SJCRH30 (cell line): ENCODE measurements around the gene NAV2. TPM values are rescaled to one million over a fixed set of nuclear protein-coding genes. Genes with fewer than 3 reads are reported as not detected.

Source experiments
- DNase-seq, 2 experiments: peaks; one replicate each; pipeline ENCODE4 v3.0.0-alpha.2; 2015 to 2020
- H3K27ac ChIP-seq: fragments of 250-450 bp; sonication (Bioruptor Pico); 2 replicates; pipeline ENCODE4 v1.5.1; 2020; ENCODE audit warnings: mild to moderate bottlenecking, moderate library complexity
- H3K27me3 ChIP-seq: fragments of 250-450 bp; sonication (Bioruptor Pico); 2 replicates; pipeline ENCODE4 v1.5.1; 2020; ENCODE audit warnings: mild to moderate bottlenecking, moderate library complexity
- H3K36me3 ChIP-seq: fragments of 250-450 bp; sonication (Bioruptor Pico); 2 replicates; pipeline ENCODE4 v1.5.1; 2020; ENCODE audit warnings: mild to moderate bottlenecking, moderate library complexity
- H3K4me1 ChIP-seq: fragments of 250-450 bp; sonication (Bioruptor Pico); 2 replicates; pipeline ENCODE4 v1.5.1; 2020; ENCODE audit warnings: mild to moderate bottlenecking, moderate library complexity
- H3K4me3 ChIP-seq: fragments of 250-450 bp; sonication (Bioruptor Pico); 2 replicates; pipeline ENCODE4 v1.5.1; 2020; ENCODE audit warnings: mild to moderate bottlenecking, moderate library complexity
- H3K9me3 ChIP-seq: fragments of 250-450 bp; sonication (Bioruptor Pico); replicated peaks from 2 replicates; pipeline ENCODE4 v1.5.1; 2020; ENCODE audit warnings: mild to moderate bottlenecking, moderate library complexity
- total RNA-seq: library from RNA; depleted of rRNA; stranded (reverse); fragments of >200 nt; shearing (Covaris generic); gene quantifications from 2 replicates; pipeline ENCODE4 v1.2.3, GENCODE V29; 2014

Gene NAV2
- total RNA-seq, 1 experiment from 2014 or later, result 73.1 TPM

- H3K4me3 ChIP-seq, result no peak overlapping the region
- H3K4me1 ChIP-seq, result peaks cover 3% of the 10 kb centered on the region
- H3K9me3 ChIP-seq, result no peaks in the 10 kb centered on the region
- no peaks in the 10 kb centered on the region for H3K27me3 ChIP-seq
- no peak for DNase-seq
- no peak overlapping the region for H3K27ac ChIP-seq
- H3K36me3 ChIP-seq, result peaks cover 2% of the 10 kb centered on the region; the same call in 1 of the 2 replicates
Observed at GRCh38 chr11:19818619-19819018, 106.0 kb downstream of the NAV2 start.

GRCh38 chr11:19819148-19819547 lies 106.5 kb downstream of the NAV2 start:
- H3K4me3 ChIP-seq, result no peak overlapping the region
- DNase-seq, result no peak
- H3K4me1 ChIP-seq, result no peaks in the 10 kb centered on the region; the same call in 1 of the 2 replicates
- H3K36me3 ChIP-seq, result peaks cover 2% of the 10 kb centered on the region; the same call in 1 of the 2 replicates
- no peaks in the 10 kb centered on the region for H3K9me3 ChIP-seq
- no peaks in the 10 kb centered on the region for H3K27me3 ChIP-seq
- no peak overlapping the region for H3K27ac ChIP-seq

- no peak for DNase-seq
- Histone ChIP-seq H3K27me3 (no peaks in the 10 kb centered on the region), H3K27ac (no peak overlapping the region), H3K9me3 (no peaks in the 10 kb centered on the region), H3K4me3 (no peak overlapping the region), H3K4me1 (no peaks in the 10 kb centered on the region; the same call in 1 of the 2 replicates), H3K36me3 (peaks cover 2% of the 10 kb centered on the region; the same call in 1 of the 2 replicates)
Observed at GRCh38 chr11:19820100-19820499, 107.5 kb downstream of the NAV2 start.

GRCh38 chr11:19821412-19821875 lies 108.8 kb downstream of the NAV2 start:
- H3K4me1 ChIP-seq, result no peaks in the 10 kb centered on the region; the same call in 1 of the 2 replicates
- no peak overlapping the region for H3K4me3 ChIP-seq
- no peak overlapping the region for H3K27ac ChIP-seq
- H3K36me3 ChIP-seq, result peaks cover 2% of the 10 kb centered on the region; the same call in 1 of the 2 replicates
- H3K27me3 ChIP-seq, result no peaks in the 10 kb centered on the region
- H3K9me3 ChIP-seq, result no peaks in the 10 kb centered on the region
- DNase-seq, result no peak

- no peaks in the 10 kb centered on the region for H3K27me3 ChIP-seq
- no peak overlapping the region for H3K4me3 ChIP-seq
- H3K36me3 ChIP-seq, result peaks cover 2% of the 10 kb centered on the region; the same call in 1 of the 2 replicates
- no peak overlapping the region for H3K27ac ChIP-seq
- no peak for DNase-seq
- no peaks in the 10 kb centered on the region for H3K9me3 ChIP-seq
- no peaks in the 10 kb centered on the region; the same call in 1 of the 2 replicates for H3K4me1 ChIP-seq
Observed at GRCh38 chr11:19821993-19822392, 109.4 kb downstream of the NAV2 start.

- no peak for DNase-seq
- peaks cover 2% of the 10 kb centered on the region; the same call in 1 of the 2 replicates for H3K36me3 ChIP-seq
- H3K4me3 ChIP-seq, result no peak overlapping the region
- no peaks in the 10 kb centered on the region for H3K27me3 ChIP-seq
- H3K9me3 ChIP-seq, result no peaks in the 10 kb centered on the region
- H3K4me1 ChIP-seq, result no peaks in the 10 kb centered on the region
- H3K27ac ChIP-seq, result no peak overlapping the region
Observed at GRCh38 chr11:19822531-19822930, 109.9 kb downstream of the NAV2 start.

- Histone ChIP-seq H3K4me3 (no peak overlapping the region), H3K4me1 (no peaks in the 10 kb centered on the region), H3K9me3 (no peaks in the 10 kb centered on the region), H3K27ac (no peak overlapping the region), H3K36me3 (0 out of 2 replicates have a peak, but pooled peaks cover 7% of the 10 kb centered on the region), H3K27me3 (no peaks in the 10 kb centered on the region)
- DNase-seq, result no peak
Observed at GRCh38 chr11:19826606-19827005, 114.0 kb downstream of the NAV2 start.

- H3K4me1 ChIP-seq, result no peaks in the 10 kb centered on the region
- no peaks in the 10 kb centered on the region for H3K9me3 ChIP-seq
- no peaks in the 10 kb centered on the region for H3K27me3 ChIP-seq
- no peak for DNase-seq
- no peak overlapping the region for H3K4me3 ChIP-seq
- 0 out of 2 replicates have a peak, but pooled peaks cover 10% of the 10 kb centered on the region for H3K36me3 ChIP-seq
- no peak overlapping the region for H3K27ac ChIP-seq
Observed at GRCh38 chr11:19827399-19828135, 114.9 kb downstream of the NAV2 start.

GRCh38 chr11:19828382-19829108 lies 115.9 kb downstream of the NAV2 start:
- H3K4me3 ChIP-seq, result no peak overlapping the region
- H3K9me3 ChIP-seq, result no peaks in the 10 kb centered on the region
- H3K4me1 ChIP-seq, result no peaks in the 10 kb centered on the region
- no peaks in the 10 kb centered on the region for H3K27me3 ChIP-seq
- no peak overlapping the region for H3K27ac ChIP-seq
- DNase-seq, result no peak
- H3K36me3 ChIP-seq, result peaks cover 20% of the 10 kb centered on the region

GRCh38 chr11:19829109-19829837 lies 116.6 kb downstream of the NAV2 start:
- H3K27ac ChIP-seq, result no peak overlapping the region
- H3K27me3 ChIP-seq, result no peaks in the 10 kb centered on the region
- H3K4me3 ChIP-seq, result no peak overlapping the region
- DNase-seq, result no peak
- H3K9me3 ChIP-seq, result no peaks in the 10 kb centered on the region
- peaks cover 26% of the 10 kb centered on the region for H3K36me3 ChIP-seq
- H3K4me1 ChIP-seq, result no peaks in the 10 kb centered on the region

- no peak for DNase-seq
- H3K4me3 ChIP-seq, result no peak overlapping the region
- H3K27me3 ChIP-seq, result no peaks in the 10 kb centered on the region
- H3K36me3 ChIP-seq, result peaks cover 34% of the 10 kb centered on the region
- no peak overlapping the region for H3K27ac ChIP-seq
- H3K9me3 ChIP-seq, result no peaks in the 10 kb centered on the region
- H3K4me1 ChIP-seq, result no peaks in the 10 kb centered on the region
Observed at GRCh38 chr11:19832086-19832750, 119.6 kb downstream of the NAV2 start.

- DNase-seq, result no peak
- no peak overlapping the region for H3K4me3 ChIP-seq
- H3K36me3 ChIP-seq, result peaks cover 34% of the 10 kb centered on the region
- H3K27me3 ChIP-seq, result no peaks in the 10 kb centered on the region
- H3K4me1 ChIP-seq, result no peaks in the 10 kb centered on the region
- H3K27ac ChIP-seq, result no peak overlapping the region
- no peaks in the 10 kb centered on the region for H3K9me3 ChIP-seq
Observed at GRCh38 chr11:19832901-19833300, 120.3 kb downstream of the NAV2 start.

GRCh38 chr11:19834771-19835170 lies 122.1 kb downstream of the NAV2 start:
- no peak for DNase-seq
- Histone ChIP-seq H3K4me1 (no peaks in the 10 kb centered on the region), H3K27ac (no peak overlapping the region), H3K36me3 (peaks cover 26% of the 10 kb centered on the region), H3K9me3 (no peaks in the 10 kb centered on the region), H3K27me3 (no peaks in the 10 kb centered on the region), H3K4me3 (no peak overlapping the region)

- DNase-seq, result no peak
- H3K27me3 ChIP-seq, result no peaks in the 10 kb centered on the region
- H3K9me3 ChIP-seq, result no peaks in the 10 kb centered on the region
- H3K4me1 ChIP-seq, result no peaks in the 10 kb centered on the region
- H3K4me3 ChIP-seq, result no peak overlapping the region
- H3K27ac ChIP-seq, result no peak overlapping the region
- peaks cover 26% of the 10 kb centered on the region for H3K36me3 ChIP-seq
Observed at GRCh38 chr11:19836666-19837065, 124.0 kb downstream of the NAV2 start.
